Uterus (tissue), 4 donors: ENCODE data around the gene TUT7. TPM values are rescaled to one million over a fixed set of nuclear protein-coding genes. Genes with fewer than 3 reads are reported as not detected.

Source experiments
- DNase-seq, 2 donors: peaks; one replicate each; pipeline ENCODE4 v3.0.0-alpha.2; 2019 to 2020
- H3K27ac ChIP-seq, 2 donors: fragments of 200-600 bp; sonication (generic); 1 replicate in 1 of 2; 2 replicates in 1 of 2; pipeline ENCODE4 v1.5.1; 2016 to 2018
- H3K27me3 ChIP-seq, 2 donors: fragments of 200-600 bp; sonication (generic); one replicate each; pipeline ENCODE4 v1.5.1; 2018 to 2019; ENCODE audit warnings: control low read depth in 1 of 2
- H3K36me3 ChIP-seq, 2 donors: fragments of 200-600 bp; sonication (generic); one replicate each; pipeline ENCODE4 v1.5.1; 2019; ENCODE audit warnings: control low read depth in 1 of 2
- H3K4me1 ChIP-seq, 2 donors: fragments of 200-600 bp; sonication (generic); one replicate each; pipeline ENCODE4 v1.5.1; 2018 to 2019; ENCODE audit warnings: control low read depth in 1 of 2
- H3K4me3 ChIP-seq, 2 donors: fragments of 200-600 bp; sonication (generic); 1 replicate in 1 of 2; 2 replicates in 1 of 2; pipeline ENCODE4 v1.5.1; 2018 to 2019; ENCODE audit warnings: mild to moderate bottlenecking in 1 of 2
- H3K9me3 ChIP-seq, 2 donors: fragments of 200-600 bp; sonication (generic); one replicate each; pipeline ENCODE4 v1.5.1; 2019; ENCODE audit warnings: control low read depth in 1 of 2
- CTCF ChIP-seq, 4 experiments: fragments of 200-600 bp in 2 of 4; fragments of 450-650 bp in 2 of 4; sonication (generic) in 2 of 4; IDR thresholded peaks; one replicate each; pipeline ENCODE4 v1.5.1; 2016 to 2019; ENCODE audit warnings: antibody characterized with exemption in 4 of 4, mild to moderate bottlenecking in 2 of 4, moderate library complexity in 1 of 4
- POLR2A ChIP-seq, 2 donors: fragments of 450-650 bp; IDR thresholded peaks; one replicate each; pipeline ENCODE4 v1.6.1; 2016; ENCODE audit warnings: antibody characterized with exemption in 2 of 2, mild to moderate bottlenecking in 1 of 2, moderate library complexity in 1 of 2
- intact Hi-C: fragments of 100-400 bp; cut with DNase I; formaldehyde crosslinking; loops from one replicate; pipeline ENCODE4 v1.15.1; 2023; ENCODE audit warnings: low total_unique reads
- total RNA-seq, 4 donors: library from RNA; depleted of rRNA in 3 of 4; stranded (reverse); fragments of >200 nt in 3 of 4; gene quantifications; one replicate each; pipeline versions ENCODE4 v1.1.0 to v1.2.4, GENCODE V29; 2014 to 2023
- donor health status: DM: yes; HTN: yes; CAD: no.

TUT7 gene
- total RNA-seq, 4 donors from 2014 or later = 13.8 to 41.5 (median 20.3) TPM

- Histone ChIP-seq H3K36me3 (no peaks in the 10 kb centered on the region), H3K27ac (no peak overlapping the region), H3K4me3 (no peak overlapping the region), H3K27me3 (no peaks in the 10 kb centered on the region), H3K4me1 (no peaks in the 10 kb centered on the region), H3K9me3 (no peaks in the 10 kb centered on the region)
- no peak for TF ChIP-seq POLR2A (IDR thresholded peaks at IDR 0.05)
- TF ChIP-seq CTCF (IDR thresholded peaks at IDR 0.05) = no peak
- intact Hi-C loops = no loop called here
- no peak for DNase-seq
Measured at GRCh38 chr9:86328156-86328555, 26.1 kb downstream of the TUT7 start.

GRCh38 chr9:86326536-86326935 is 27.7 kb downstream of the TUT7 start:
- TF ChIP-seq CTCF (IDR thresholded peaks at IDR 0.05) (no peak), POLR2A (IDR thresholded peaks at IDR 0.05) (no peak)
- no peaks in the 10 kb centered on the region for H3K36me3 ChIP-seq
- intact Hi-C loops = no loop called here
- H3K4me1 ChIP-seq = no peaks in the 10 kb centered on the region
- no peaks in the 10 kb centered on the region for H3K27me3 ChIP-seq
- no peak overlapping the region for H3K4me3 ChIP-seq
- H3K27ac ChIP-seq = no peak overlapping the region
- no peaks in the 10 kb centered on the region for H3K9me3 ChIP-seq
- no peak for DNase-seq

GRCh38 chr9:86324901-86325300 is 29.3 kb downstream of the TUT7 start:
- H3K4me3 ChIP-seq = no peak overlapping the region
- H3K36me3 ChIP-seq = no peaks in the 10 kb centered on the region
- intact Hi-C loops = no loop called here
- DNase-seq = no peak
- no peak for TF ChIP-seq CTCF (IDR thresholded peaks at IDR 0.05)
- no peak overlapping the region for H3K27ac ChIP-seq
- no peaks in the 10 kb centered on the region for H3K9me3 ChIP-seq
- no peaks in the 10 kb centered on the region for H3K4me1 ChIP-seq
- H3K27me3 ChIP-seq = no peaks in the 10 kb centered on the region

GRCh38 chr9:86324308-86324707 is 29.9 kb downstream of the TUT7 start:
- Histone ChIP-seq H3K4me3 (no peak overlapping the region), H3K27ac (no peak overlapping the region), H3K36me3 (no peaks in the 10 kb centered on the region), H3K9me3 (no peaks in the 10 kb centered on the region), H3K4me1 (no peaks in the 10 kb centered on the region), H3K27me3 (no peaks in the 10 kb centered on the region)
- no peak for DNase-seq
- no peak for TF ChIP-seq POLR2A (IDR thresholded peaks at IDR 0.05)
- TF ChIP-seq CTCF (IDR thresholded peaks at IDR 0.05) = no peak
- intact Hi-C loops = no loop called here

GRCh38 chr9:86322973-86323644 is 31.1 kb downstream of the TUT7 start:
- no peaks in the 10 kb centered on the region for H3K4me1 ChIP-seq
- H3K9me3 ChIP-seq = no peaks in the 10 kb centered on the region
- intact Hi-C loops = no loop called here
- TF ChIP-seq POLR2A (IDR thresholded peaks at IDR 0.05) (no peak), CTCF (IDR thresholded peaks at IDR 0.05) (no peak)
- H3K27me3 ChIP-seq = no peaks in the 10 kb centered on the region
- DNase-seq = no peak
- no peak overlapping the region for H3K27ac ChIP-seq
- no peak overlapping the region for H3K4me3 ChIP-seq
- no peaks in the 10 kb centered on the region for H3K36me3 ChIP-seq
